Omental fat pad (tissue), 4 donors: ENCODE measurements around the gene SNRNP27. TPM values are rescaled to one million over a fixed set of nuclear protein-coding genes. Genes with fewer than 3 reads are reported as not detected.
"Not testable (repeated sequence)": the region's sequence is repeated elsewhere in the genome, so short reads cannot be mapped to it uniquely, and the experiment has no call there.

ENCODE experiments used
- ATAC-seq: fragments of 150-250 bp; one replicate; pipeline ENCODE4 v1.9.1; 2016; ENCODE audit warnings: mild to moderate bottlenecking, moderate library complexity; ENCODE audit not compliant: low FRiP score
- DNase-seq: peaks from one replicate; pipeline ENCODE4 v3.0.0-alpha.2; 2019; ENCODE audit warnings: low spot score
- total RNA-seq, 4 donors: library from RNA; depleted of rRNA; stranded (reverse); fragments of >200 nt; gene quantifications; one replicate each; pipeline ENCODE4 v1.1.0, GENCODE V29; 2016
- TF ChIP-seq, protein P1 (sequence below), 3 donors: fragments of 450-650 bp; IDR thresholded peaks; one replicate each; pipeline ENCODE4 v1.5.1; 2016 to 2017; ENCODE audit warnings: antibody characterized with exemption in 3 of 3, mild to moderate bottlenecking in 3 of 3, moderate library complexity in 2 of 3

Gene SNRNP27
- total RNA-seq, 4 donors from 2014 or later: 56.0 to 92.1 (median 72.1) TPM

DNA sequence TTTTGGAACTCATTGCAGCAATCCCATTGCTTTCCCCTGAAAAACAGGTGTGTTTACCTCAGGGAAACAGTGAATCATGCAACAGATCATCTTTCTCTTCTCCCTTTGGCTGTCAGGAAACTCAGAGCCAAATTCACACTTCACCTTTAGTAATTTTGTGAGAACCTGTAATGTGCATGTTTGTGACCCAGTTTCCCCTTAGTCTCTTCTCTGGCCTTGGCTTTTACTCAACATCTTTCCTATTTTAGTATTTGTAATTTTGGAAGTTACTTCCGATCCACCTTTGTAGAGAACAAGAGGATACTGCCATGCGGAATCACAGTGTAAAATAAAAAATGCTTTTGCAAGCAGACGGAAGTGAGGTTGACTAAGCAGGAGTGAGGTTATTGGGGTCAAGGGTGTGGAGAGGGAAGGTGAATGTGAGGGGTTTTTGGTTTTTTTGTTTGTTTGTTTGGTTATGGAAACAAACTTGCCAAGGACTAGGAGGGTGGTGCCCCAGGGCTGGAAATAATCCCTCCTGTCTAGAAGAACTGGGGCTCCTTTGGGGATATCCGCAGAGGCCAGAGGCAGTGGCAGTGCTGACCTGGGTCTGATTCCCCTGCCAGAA, 53.7 kb downstream of the SNRNP27 start:
- no peak for ATAC-seq
- TF ChIP-seq, protein P1, sequence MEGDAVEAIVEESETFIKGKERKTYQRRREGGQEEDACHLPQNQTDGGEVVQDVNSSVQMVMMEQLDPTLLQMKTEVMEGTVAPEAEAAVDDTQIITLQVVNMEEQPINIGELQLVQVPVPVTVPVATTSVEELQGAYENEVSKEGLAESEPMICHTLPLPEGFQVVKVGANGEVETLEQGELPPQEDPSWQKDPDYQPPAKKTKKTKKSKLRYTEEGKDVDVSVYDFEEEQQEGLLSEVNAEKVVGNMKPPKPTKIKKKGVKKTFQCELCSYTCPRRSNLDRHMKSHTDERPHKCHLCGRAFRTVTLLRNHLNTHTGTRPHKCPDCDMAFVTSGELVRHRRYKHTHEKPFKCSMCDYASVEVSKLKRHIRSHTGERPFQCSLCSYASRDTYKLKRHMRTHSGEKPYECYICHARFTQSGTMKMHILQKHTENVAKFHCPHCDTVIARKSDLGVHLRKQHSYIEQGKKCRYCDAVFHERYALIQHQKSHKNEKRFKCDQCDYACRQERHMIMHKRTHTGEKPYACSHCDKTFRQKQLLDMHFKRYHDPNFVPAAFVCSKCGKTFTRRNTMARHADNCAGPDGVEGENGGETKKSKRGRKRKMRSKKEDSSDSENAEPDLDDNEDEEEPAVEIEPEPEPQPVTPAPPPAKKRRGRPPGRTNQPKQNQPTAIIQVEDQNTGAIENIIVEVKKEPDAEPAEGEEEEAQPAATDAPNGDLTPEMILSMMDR (IDR thresholded peaks at IDR 0.05): no peak
- no peak for DNase-seq

DNA sequence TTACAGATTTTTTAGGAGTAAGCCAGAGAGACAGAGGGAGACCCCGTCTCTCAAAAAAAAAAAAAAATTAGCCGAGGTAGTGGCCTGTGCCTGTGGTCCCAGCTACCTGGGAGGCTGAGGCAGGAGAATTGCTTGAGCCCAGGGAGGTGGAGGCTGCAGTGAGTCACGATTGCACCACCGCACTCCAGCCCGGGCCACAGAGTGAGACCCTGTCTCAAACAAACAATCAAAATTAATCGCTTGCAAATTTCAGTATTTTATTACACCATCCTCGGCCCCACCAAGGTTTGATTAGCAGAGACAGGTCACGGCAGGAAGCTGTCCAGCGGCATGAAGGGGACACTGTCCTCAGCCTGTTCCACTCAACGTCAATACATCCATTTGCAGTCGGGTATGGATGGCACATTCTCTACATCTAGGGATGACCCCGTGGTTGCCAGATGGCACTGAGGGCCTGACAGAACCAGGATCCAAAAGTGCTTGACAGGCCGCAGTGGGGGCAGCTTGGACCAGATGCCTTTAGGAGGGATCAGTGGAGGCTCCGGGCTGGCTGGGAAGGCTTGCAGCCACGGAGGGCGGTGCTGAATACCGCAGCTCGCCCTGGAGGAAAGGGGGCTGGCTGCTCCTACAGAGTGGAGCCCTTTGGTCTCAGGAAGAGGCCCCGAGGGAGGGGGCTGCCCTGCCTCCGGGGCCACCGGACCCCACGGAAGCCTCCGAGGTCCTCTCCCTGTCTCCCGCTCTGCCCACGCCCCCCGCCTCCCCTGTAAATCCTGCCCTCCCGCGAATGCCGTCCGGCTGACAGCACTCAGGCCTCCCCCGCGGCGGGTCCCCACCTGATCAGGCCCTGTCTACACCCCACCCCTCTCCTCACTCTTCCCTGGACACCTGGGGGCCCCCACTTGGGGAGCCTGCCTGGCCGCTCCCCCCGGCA, 54.5 kb downstream of the SNRNP27 start:
- no peak for DNase-seq
- TF ChIP-seq, protein P1 (IDR thresholded peaks at IDR 0.05): no peak
- ATAC-seq: no peak

DNA sequence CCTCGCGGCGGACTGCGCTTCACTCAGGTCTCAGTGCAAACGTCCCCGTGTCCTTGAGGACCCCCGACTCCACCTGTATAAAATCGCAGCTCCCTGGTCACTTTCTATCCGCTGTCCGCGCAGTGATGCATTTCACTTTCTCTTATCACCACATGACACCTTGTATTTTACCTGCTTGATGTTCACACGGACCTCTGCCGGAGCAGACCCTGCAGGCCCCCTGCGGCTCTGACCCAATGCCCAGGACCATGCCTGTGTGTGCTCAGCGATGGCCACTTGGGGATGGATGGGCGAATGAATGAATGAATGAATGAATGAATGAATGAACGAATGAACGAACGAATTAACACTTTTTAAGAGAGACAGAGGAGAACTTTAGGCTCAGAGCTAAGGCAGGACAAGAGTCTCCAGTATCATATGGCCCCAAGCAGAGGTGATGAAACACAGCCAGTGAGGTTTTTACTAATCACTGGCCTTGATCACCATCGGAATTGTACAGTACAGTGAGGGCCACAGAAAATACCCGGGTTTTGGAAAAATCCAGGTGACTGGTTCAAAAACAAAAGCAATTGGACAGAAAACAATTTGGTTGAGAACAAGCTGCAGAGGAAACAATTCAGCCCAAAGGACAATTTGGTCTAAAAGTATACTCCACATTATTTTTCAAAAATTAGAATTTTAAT, 55.3 kb downstream of the SNRNP27 start:
- ATAC-seq: no peak
- TF ChIP-seq, protein P1 (IDR thresholded peaks at IDR 0.05): no peak
- DNase-seq: no peak

DNA sequence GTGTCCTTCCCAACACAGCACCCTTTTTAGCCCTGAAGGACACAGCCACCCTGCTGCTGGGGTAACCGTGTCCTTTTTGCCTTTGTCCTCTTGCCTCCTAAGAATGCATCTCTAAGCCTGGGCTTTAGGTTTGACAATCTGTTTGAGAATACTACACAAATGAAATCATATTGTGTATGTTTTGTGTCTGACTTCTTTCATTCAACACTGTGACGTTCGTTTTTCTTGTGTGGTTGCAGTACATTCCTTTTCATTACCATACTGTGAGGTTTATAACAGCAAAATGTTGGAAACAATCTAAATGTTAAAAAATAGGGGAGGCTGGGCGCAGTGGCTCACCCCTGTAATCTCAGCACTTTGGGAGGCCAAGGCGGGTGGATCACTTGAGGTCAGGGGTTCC, 56.5 kb downstream of the SNRNP27 start:
- DNase-seq (no peak), ATAC-seq (no peak)
- TF ChIP-seq, protein P1 (IDR thresholded peaks at IDR 0.05): no peak

DNA sequence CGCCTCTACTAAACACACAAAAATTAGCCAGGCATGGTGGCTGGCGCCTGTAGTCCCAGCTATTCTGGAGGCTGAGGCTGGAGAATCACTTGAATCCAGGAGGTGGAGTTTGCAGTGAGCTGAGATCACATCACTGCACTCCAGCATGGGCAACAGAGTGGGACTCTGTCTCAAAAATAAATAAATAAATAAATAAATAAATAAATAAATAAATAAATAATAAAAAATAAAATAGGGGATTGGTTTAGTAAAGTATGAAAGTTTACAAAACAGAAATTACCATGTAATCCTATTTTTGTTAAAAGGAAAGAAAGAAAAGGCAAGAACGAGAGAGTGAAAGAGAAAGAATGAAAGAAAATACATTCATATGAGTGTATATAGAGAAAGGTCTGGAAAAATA, 56.9 kb downstream of the SNRNP27 start:
- not testable (repeated sequence) for DNase-seq, ATAC-seq

DNA sequence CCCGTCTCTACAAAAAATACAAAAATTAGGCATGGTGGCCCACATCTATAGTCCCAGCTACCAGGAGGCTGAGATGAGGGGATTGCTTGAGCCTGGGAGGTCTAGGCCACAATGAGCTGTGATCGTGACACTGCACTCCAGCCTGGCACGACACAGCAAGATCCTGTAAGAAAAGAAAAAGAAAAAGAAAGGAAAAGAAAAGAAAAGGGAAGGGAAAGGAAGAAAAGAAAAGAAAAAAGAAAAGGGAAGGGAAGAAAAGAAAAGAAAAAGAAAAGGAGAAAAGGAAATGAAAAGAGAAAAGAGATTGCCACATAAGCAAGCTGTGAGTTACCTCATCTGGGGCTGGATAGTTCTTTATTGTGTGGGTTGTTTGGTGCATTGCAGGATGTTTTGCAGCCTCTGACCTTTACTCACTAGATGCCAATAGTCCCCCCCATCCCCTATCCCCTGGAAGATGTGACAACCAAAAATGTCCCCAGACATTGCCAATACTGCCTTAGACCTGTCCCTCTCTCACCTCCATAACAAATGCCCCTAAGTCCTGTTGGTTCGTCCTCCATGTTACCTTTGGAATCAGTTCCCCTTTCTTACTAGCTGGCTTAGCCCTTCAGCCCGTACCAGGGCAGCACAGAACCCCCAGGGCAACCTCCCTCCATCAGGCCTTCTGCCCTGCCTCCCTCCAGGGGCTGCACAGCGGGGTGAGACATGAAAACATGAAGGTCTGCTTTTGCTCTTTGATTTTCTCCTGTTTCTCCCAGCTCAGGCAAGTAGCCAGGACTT, 58.8 kb downstream of the SNRNP27 start:
- DNase-seq (no peak), ATAC-seq (no peak)
- TF ChIP-seq, protein P1 (IDR thresholded peaks at IDR 0.05): no peak

DNA sequence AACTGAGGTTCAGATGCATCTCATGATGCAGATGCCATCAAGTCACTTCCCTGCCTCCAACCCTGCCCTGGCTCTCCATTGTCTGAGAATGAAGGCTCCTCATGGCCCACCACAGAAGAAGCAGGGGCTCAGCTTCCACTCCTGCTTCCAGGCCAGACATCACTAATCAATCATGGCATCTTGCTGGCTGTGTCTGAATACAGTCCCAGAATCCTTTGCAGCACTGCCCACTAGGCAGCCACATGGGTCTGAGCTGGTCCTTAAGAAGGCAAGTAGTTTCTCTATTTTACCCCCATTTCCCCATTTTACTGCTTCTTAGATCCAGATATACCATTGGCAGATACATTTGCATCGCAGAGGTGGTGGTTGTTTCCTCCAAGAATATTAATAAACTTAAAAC, 60.3 kb downstream of the SNRNP27 start:
- TF ChIP-seq, protein P1 (IDR thresholded peaks at IDR 0.05): no peak
- ATAC-seq: no peak
- no peak for DNase-seq
